HG03045 (cell line): Measurements from ENCODE around the gene LAMC2.

ENCODE experiments used
- ATAC-seq: cut with Tn5 transposase; IDR thresholded peaks from one replicate; pipeline ENCODE4 v1.9.1; 2021; ENCODE audit warnings: mild to moderate bottlenecking, moderate library complexity; ENCODE audit not compliant: unreplicated experiment

LAMC2 gene

DNA sequence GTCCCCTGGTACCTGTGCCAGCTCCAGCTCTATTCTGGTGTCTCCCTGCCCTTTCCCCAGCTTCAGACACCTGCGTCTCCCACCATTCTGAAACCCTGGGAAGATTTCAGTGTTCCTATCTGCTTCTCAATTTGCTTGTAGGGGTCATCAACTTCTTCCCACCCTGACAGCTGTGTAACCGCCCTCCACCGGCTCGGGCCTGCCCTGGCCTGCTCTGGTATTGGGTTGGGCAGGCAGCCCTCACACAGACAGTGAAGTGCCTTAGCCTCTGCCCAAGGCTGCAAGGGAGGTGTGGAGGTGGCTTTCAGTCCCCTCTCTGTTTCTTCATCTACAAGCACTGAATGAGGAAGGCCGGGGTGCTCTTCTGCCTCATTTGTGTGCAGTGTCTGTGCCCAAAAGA is 97.2 kb downstream of the LAMC2 start:
- ATAC-seq = no peak

DNA sequence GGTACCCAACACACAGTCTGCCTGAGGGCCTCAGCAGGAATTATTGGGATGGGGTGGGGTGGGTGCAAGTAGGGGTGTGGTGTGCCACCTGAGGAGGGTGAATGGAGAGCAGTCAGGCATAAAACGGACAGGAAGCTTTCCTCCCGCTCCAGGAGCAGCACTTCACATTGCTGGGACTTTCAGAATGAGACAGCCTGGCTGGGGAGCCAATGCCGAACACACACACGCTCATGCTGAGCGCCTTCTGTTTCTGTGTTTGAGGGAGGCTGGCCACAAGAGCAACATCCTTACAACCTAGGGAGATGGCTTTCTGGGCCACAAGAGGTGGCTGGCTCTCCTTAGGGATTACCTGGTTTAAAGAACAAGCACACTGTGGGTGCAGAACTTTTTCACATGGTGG is 98.0 kb downstream of the LAMC2 start:
- ATAC-seq = no peak

DNA sequence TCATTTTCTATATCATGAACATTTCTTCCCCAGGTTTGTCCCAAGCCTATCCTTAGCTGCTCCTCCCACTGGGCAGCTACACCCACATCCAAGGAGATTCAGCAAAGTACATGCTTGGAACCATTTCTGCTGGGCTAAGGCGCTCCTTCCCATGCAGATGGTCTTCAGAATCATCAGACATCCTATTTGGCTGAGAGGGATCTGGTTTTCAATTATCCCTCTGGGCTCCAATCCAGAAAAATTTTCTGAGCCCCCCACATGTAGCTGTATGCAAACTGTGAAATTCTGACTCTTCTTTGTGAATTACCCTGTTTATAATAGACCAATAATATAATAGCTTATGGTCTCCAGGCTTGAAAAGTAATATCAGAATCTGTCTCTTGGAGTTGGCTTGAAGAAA is 99.2 kb downstream of the LAMC2 start:
- no peak for ATAC-seq

DNA sequence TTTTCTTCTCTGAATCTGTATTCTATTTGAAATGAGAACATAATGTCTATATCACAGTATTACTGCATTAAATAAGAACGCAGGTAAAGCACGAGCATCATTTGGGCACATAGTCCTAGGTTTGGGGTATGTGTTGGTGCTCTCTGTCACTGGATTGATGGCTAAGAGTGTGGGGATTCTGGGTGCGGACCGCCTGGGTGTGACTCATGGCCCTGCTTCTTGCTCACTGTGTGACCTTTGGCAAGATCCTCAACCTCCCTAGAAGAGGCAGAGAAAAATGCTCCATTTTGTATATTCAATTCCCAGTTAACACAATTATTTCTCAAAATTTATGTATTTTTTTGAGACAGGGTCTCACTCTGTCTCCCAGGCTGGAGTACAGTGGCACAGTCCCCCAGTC is 99.7 kb downstream of the LAMC2 start:
- no peak for ATAC-seq

DNA sequence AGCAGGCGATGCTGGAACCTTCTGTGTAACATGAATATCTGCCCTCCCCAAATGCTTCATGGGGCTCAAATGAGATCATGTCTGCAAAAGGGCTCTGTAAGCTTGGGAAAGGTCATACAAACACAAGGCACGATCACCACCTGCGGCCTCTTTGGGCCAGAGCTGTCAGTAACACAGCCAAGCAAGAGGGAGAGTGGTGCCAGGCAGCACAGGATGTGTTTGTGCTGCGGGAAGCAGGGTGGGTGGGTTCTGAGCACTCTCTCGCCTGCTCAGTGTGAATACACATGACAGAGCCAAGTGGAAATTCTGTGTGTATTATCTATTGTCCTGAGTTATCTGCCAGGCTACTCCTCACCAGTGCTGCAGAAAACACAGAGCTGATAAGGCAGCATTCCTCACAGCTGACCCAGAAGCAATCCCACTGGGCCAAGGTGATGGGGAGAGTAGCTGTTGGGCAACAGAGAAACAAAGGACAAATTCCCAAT is 101.2 kb downstream of the LAMC2 start:
- ATAC-seq = no peak

DNA sequence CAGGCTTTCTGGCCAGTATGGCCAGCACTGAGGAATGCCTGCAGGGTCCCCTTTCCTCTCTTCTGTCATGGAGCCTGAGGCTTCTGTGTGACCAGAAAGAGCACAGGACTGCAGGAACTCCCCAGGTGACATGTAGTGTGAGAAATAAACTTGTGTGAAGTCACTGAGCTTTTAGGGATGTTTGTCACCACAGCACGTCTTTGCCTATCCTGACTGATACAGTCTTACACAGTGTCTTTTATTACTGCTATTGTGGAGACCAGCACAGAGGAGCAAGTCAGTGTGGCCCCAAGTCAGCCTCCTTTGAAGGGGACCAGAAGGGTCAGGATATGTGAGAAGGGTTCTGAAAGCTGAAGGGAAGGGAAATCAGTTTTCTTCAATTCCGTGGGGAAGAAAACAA is 102.5 kb downstream of the LAMC2 start:
- ATAC-seq = no peak

DNA sequence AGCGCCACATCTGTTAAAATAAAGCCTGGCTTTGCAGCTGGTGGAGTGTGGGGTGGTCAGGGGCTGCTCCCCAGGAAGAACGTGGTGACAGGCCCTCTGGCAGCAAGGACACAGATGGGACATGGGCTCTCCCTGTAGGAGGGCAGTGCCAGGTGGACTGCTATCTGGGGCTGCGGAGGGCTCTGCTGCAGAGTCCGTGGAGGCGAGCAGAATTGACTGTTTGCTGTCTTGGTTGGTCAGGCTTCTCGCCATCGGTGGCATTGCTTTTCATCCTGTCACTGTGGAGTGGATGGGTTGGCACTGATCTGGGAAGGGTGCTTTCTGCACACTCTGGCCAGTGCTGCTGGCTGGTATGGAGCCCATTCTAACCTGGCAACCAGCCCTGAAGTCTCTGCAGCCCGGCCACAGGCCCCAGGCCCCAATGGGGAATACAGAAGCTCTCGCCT is 103.0 kb downstream of the LAMC2 start:
- ATAC-seq = no peak

DNA sequence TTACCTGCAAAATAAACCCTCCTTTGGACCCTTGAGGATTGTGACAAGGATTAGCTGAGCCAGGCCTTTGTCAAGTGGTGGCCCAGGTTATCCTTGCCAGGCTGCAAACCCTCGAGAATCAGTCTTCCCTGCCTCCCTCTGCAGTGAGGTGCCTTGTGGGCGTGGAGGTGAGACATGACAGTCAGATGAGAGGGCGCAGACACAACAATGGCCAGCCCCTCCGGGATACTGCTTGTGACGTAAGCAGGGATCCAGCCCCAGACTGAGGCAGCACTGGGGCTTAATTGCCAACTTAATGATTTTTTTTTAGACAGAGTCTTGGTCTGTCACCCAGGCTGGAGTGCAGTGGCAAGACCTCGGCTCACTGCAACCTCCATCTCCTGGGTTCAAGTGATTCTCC is 104.6 kb downstream of the LAMC2 start:
- ATAC-seq = no peak

DNA sequence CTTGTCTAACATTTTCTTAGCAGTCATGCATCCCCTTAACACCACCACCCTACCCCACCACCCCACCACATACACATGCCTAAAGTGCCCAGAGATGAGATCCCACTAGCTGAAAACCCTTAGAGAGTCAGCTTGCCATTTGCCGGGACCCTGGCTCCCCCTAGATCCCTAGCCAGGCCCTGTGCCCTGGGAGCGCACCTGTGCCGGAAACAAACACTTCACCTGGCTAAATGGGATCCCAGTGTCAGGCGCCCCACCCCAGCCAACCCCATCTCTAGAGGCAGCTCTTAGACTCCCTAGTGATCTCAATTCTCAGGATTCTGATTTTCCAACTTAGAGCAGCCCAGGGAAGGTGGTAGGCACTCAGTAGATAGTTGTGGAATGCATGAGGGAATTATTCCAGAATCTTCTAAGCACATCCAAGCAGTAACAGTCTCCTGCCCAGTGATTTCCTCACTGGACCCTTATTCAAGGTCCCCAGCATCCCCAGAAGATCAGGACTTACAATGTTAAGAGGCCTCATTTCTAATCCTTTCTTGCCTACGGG is 105.2 kb downstream of the LAMC2 start:
- ATAC-seq = no peak

DNA sequence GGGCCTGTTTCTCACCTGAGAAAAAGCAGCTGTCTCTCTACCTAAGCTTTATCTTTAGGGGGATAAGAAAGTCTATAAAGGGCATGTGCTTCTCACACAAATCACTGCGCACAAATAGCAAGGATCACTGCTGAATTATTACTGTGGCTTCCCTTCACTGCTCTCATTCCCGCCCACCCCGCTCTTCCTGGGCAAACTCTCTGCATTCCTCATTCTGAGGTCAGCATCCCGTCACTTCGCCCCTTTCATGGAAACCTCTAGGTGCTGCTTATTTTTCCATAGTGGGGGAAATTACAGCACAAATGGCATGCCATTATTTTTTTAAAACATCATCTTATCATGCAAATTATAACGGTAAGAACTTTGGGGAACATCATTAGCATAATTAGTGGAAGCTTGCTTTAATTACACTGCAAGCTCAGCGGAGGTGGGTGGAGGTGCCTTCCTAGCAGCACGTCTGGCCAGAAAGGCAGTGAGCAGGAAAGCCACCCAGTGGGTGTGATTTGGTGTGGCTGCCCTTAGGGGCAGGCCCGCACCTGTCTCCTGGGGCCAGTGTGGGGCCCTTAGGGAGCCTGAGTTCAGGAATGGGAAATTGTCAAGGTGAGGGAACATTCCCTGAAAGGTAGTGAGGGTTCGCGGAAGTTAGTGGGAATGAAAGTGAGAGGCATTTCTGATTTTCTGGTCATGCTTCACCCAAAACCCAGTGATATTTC is 105.9 kb downstream of the LAMC2 start:
- ATAC-seq = no peak

DNA sequence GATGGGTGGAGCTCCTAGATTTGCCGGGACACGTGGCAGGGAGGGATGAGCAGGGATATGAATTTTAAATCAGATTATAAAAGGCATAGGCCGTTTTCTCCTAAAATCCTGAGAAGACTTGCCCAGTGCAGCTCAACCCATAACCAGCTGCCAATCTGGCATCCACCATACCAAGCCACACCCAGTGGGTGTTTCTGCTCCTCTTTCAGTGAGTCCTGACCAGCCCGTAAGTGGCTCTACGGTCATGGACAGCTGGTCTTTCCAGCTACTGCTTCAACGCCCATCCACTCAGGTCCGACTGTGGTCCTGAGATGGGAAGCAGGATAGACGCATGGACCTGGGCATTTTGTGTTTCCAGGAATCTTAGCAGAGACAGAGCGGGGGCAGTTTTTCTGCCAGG is 107.2 kb downstream of the LAMC2 start:
- ATAC-seq = no peak

DNA sequence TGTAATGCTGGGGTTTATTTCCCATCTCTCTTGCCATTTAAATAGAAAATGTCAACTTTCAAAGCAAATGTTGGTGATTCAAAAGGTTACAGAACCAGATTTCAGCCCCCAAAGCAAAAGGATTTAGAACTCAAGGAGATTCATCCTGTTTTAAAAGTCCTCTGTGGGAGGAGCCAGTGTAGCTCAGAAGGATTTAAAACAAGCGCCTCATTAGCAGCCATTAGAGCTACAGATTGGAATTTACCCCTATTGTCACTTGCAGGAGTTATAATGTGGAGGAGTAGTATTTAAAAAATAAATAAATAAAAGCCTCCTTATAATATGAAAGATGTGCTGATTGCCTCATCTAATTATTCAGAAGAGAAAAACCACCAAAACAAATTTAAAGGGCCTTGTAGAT is 107.8 kb downstream of the LAMC2 start:
- no peak for ATAC-seq
